WTC11 (cell line): Measurements from ENCODE around the gene REPIN1.

ENCODE experiments used
- ATF3 ChIP-seq: sonication (generic); formaldehyde crosslinking; conservative IDR thresholded peaks from 2 replicates; pipeline ENCODE4 v1.8.1; 2022; ENCODE audit warnings: mild to moderate bottlenecking, missing genetic modification reagents
- CTCF ChIP-seq: fragments of 200-600 bp; IDR thresholded peaks from 2 replicates; pipeline ENCODE4 v1.8.0; 2022; ENCODE audit warnings: antibody characterized with exemption
- ZNF425 ChIP-seq: fragments of 250-450 bp; sonication (Bioruptor Pico); conservative IDR thresholded peaks from 2 replicates; pipeline ENCODE4 v1.9.0; 2021; ENCODE audit warnings: mild to moderate bottlenecking

- no peak for TF ChIP-seq CTCF
- no peak for TF ChIP-seq ZNF425 (CRISPR knock-in tag)
- TF ChIP-seq ATF3 (CRISPR knock-in tag) = no peak
Observed at GRCh38 chr7:150359622-150360362, 8.8 kb upstream of the REPIN1 start.
